IPS DF 6.9 (cell line): ENCODE results near the gene C16orf87.

Source experiments
- DNase-seq: peaks from one replicate; pipeline ENCODE4 v3.0.0-alpha.2; 2013; ENCODE audit warnings: low read depth, low spot score
- H3K27ac ChIP-seq: one replicate; pipeline ENCODE4 v1.5.1; 2013; ENCODE audit warnings: low read length, control low read depth
- H3K27me3 ChIP-seq: 2 replicates; pipeline ENCODE4 v1.6.1; 2013; ENCODE audit warnings: mild to moderate bottlenecking, low read length; ENCODE audit not compliant: control insufficient read depth, insufficient read depth
- H3K36me3 ChIP-seq: 2 replicates; pipeline ENCODE4 v1.6.1; 2013; ENCODE audit warnings: low read length; ENCODE audit not compliant: control insufficient read depth, insufficient read depth
- H3K4me1 ChIP-seq: 2 replicates; pipeline ENCODE4 v1.6.1; 2013; ENCODE audit warnings: low read length; ENCODE audit not compliant: control insufficient read depth, insufficient read depth
- H3K4me3 ChIP-seq: 2 replicates; pipeline ENCODE4 v1.5.1; 2013; ENCODE audit warnings: mild to moderate bottlenecking, low read length
- H3K9me3 ChIP-seq: 2 replicates; pipeline ENCODE4 v1.6.1; 2013; ENCODE audit warnings: low read length, inconsistent platforms; ENCODE audit not compliant: control insufficient read depth, insufficient read depth
- WGBS: extraction: QIAGEN DNeasy Blood & Tissue Kit; methylation state at CpG from one replicate; pipeline ENCODE4 v1.1.7; 2013; ENCODE audit warnings: mixed read lengths, missing lambda C conversion rate; ENCODE audit not compliant: insufficient read length, insufficient coverage; 5-methylcytosine and 5-hydroxymethylcytosine counted together

Gene C16orf87

DNA sequence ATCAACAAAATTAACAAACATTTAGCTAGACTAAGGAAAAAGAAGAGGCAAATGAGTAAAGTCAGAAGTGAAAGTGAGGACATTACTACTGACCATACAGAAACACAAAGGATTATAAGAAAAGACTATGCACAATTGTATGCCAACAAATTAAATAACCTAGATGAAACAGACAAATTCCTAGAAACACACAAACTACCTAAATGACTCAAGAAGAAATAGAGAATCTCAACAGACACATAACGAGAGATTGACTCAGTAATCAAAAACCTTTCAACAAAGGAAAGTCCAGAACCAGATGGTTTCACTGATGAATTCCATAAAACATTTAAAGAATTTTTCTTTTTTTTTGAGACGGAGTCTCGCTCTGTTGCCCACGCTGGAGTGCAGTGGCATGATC, 47.2 kb downstream of the C16orf87 start:
- H3K27me3 ChIP-seq = no peaks in the 10 kb centered on the region
- no peak overlapping the region for H3K4me3 ChIP-seq
- no peaks in the 10 kb centered on the region for H3K36me3 ChIP-seq
- WGBS = no CpG with 5 or more reads among the region's 4 CpGs
- no peak for DNase-seq
- H3K4me1 ChIP-seq = 0 out of 2 replicates have a peak, but pooled peaks cover 1% of the 10 kb centered on the region
- no peak overlapping the region for H3K27ac ChIP-seq
- H3K9me3 ChIP-seq = no peaks in the 10 kb centered on the region

GRCh38 chr16:46782320-46782719, 48.7 kb downstream of the C16orf87 start:
- no peaks in the 10 kb centered on the region; the same call in 1 of the 2 replicates for H3K36me3 ChIP-seq
- H3K4me3 ChIP-seq = no peak overlapping the region
- H3K9me3 ChIP-seq = no peaks in the 10 kb centered on the region
- no peaks in the 10 kb centered on the region for H3K27me3 ChIP-seq
- H3K27ac ChIP-seq = no peak overlapping the region
- no peak for DNase-seq
- peaks cover 1% of the 10 kb centered on the region; the same call in 1 of the 2 replicates for H3K4me1 ChIP-seq
- WGBS = no CpG with 5 or more reads among the region's 2 CpGs

DNA sequence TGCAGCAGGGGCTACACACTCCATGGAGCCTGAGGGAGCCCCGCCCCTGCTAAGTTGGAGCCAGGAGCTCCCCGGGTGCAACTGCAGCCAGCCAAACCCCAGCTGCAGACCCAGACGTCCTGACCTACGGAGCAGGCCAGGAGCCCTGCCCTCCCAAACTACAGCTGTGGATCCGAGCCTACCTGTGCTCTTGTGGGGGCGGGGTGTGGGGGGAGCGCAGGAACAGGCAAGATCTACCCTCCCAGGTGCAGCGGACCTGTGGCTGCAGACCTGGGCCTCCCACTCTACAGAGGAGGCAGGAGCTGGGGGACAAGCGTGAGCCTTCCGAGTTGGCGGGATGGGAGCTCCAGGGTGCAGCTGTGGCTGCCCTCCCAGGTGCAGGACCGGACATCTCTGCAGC, 53.2 kb downstream of the C16orf87 start:
- WGBS = no CpG with 5 or more reads among the region's 12 CpGs
- H3K4me1 ChIP-seq = no peaks in the 10 kb centered on the region; the same call in 1 of the 2 replicates
- no peak for DNase-seq
- H3K9me3 ChIP-seq = no peaks in the 10 kb centered on the region
- H3K36me3 ChIP-seq = no peaks in the 10 kb centered on the region; the same call in 1 of the 2 replicates
- no peak overlapping the region for H3K27ac ChIP-seq
- H3K27me3 ChIP-seq = no peaks in the 10 kb centered on the region
- H3K4me3 ChIP-seq = no peak overlapping the region

DNA sequence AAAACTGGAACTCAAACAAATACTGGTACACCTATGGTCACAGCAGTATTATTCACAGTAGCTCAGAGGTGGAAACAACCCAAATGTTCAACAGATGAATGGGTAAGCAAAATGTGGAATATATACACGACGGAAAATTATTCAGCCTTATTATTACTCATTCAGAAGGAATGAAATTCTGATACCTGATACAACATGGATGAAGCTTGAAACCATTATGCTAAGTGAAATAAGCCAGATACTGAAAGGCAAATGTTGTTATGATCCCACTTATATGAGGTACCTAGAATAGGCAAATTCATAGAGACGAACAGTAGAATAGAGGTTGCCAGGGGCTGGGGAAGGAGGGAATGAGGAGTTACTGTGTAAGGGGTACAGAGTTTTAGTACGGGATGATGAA, 55.8 kb downstream of the C16orf87 start:
- DNase-seq = no peak
- no peaks in the 10 kb centered on the region; the same call in 1 of the 2 replicates for H3K36me3 ChIP-seq
- WGBS = 100% methylated on average over 1 of the region's 4 CpGs

DNA sequence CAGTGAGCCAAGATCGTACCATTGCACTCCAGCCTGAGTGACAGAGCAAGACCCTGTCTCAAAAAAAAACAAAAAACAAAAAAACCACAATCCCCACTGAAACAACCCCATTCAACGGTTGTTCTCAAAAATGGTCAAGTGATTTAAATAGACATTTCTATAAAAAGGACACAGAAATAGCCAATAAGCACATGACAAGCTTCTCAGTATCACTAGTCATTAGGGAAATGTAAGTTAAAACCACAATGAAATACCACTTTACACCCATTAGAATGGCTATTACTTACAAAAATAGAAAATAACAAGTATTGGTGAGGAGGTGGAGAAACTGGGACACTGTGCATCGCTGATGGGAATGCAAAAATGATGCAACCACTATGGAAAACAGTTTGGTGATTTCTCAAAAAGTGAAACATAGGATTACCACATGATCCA, 56.2 kb downstream of the C16orf87 start:
- Histone ChIP-seq H3K4me1 (no peaks in the 10 kb centered on the region; the same call in 1 of the 2 replicates), H3K4me3 (no peak overlapping the region), H3K27ac (no peak overlapping the region), H3K9me3 (no peaks in the 10 kb centered on the region), H3K27me3 (no peaks in the 10 kb centered on the region), H3K36me3 (no peaks in the 10 kb centered on the region; the same call in 1 of the 2 replicates)
- no CpG with 5 or more reads among the region's 3 CpGs for WGBS
- DNase-seq = no peak

More for the DNA sequence above, 55.8 kb downstream of the C16orf87 start:
- Histone ChIP-seq H3K9me3 (no peaks in the 10 kb centered on the region), H3K4me1 (no peaks in the 10 kb centered on the region; the same call in 1 of the 2 replicates), H3K4me3 (no peak overlapping the region), H3K27me3 (no peaks in the 10 kb centered on the region), H3K27ac (no peak overlapping the region)

DNA sequence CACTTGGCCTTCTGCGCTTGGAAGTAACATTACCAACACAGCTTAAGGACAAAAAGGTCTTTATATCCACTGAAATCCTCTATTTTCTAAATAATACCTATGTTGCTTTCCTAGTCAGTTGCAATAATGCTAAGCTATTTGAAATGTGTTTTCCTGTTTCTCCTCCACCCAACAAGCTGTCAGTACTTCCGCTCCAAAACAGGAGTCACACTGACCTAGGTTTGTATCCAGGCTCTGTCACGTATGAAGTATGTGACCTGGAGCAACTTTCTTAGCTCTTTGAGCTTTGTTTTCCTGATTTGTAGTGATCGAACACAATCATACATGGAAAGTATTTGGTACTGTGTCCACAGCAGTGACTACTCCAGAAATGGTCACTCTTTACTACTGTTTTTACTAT, 58.5 kb downstream of the C16orf87 start:
- Histone ChIP-seq H3K9me3 (no peaks in the 10 kb centered on the region), H3K4me3 (no peak overlapping the region), H3K36me3 (no peaks in the 10 kb centered on the region), H3K27me3 (no peaks in the 10 kb centered on the region), H3K4me1 (no peaks in the 10 kb centered on the region), H3K27ac (no peak overlapping the region)
- DNase-seq = no peak
- WGBS = no CpG with 5 or more reads among the region's 4 CpGs

DNA sequence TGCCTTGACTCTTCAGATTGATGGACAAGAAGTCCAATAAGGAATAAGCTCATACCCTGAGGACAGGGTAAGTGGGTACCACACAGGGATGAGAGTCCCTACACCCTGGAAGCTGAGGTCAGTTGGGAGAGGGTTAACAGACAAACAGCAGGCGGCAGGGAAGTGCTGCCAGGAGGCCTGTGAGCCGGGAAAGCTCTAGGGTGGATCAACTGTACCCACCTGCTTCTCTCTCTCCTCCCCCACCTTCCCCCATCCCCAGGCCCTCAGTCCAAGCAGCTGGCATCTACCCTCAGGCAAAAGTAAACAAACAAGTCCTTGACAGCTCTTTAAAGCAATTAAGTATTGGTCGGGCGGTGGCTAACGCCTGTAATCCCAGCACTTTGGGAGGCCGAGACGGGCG, 62.2 kb downstream of the C16orf87 start:
- Histone ChIP-seq H3K36me3 (no peaks in the 10 kb centered on the region), H3K9me3 (no peaks in the 10 kb centered on the region), H3K4me1 (no peaks in the 10 kb centered on the region), H3K27me3 (no peaks in the 10 kb centered on the region), H3K27ac (no peak overlapping the region), H3K4me3 (no peak overlapping the region)
- no CpG with 5 or more reads among the region's 8 CpGs for WGBS
- no peak for DNase-seq

DNA sequence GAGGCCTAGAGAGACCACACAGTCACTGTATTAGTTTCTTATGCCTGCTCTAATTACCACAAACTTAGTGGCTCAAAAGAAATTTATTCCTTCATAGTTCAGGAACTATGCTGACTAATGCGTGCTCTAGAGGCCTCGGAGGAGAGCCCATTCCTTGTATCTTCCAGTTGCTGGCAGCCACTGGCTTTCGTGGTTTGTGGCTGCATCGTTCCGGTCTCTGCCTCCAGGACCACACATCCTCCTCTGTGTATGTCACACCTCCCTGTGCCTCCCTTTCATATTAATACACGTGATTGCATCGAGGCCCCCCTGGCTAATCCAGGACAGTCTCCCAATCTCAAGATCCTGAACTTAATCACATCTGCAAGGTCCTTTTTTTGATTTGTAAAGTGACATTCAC, 65.9 kb downstream of the C16orf87 start:
- Histone ChIP-seq H3K27me3 (no peaks in the 10 kb centered on the region), H3K4me1 (no peaks in the 10 kb centered on the region), H3K36me3 (no peaks in the 10 kb centered on the region), H3K9me3 (no peaks in the 10 kb centered on the region), H3K27ac (no peak overlapping the region), H3K4me3 (no peak overlapping the region)
- no CpG with 5 or more reads among the region's 7 CpGs for WGBS
- no peak for DNase-seq

DNA sequence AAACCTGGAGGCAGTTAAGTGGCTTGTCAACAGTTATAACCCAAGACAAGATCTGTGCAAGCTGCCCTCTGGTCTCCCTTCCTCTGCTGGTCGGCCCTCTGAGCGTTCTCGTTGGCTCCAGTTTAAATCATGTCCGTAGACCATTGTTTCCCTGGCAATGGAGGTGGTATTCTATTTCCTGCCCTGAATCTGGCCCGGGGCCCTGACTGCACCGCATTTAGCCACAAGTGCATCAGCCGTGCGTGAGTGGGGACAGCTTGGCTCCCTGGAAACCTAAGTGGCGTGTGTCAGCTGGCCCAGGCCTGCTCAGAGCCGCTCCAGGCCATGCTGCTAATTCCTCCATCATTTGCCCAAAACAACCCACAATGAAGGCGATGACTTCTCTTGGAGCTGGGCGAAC, 67.8 kb downstream of the C16orf87 start:
- Histone ChIP-seq H3K4me1 (no peaks in the 10 kb centered on the region), H3K27me3 (no peaks in the 10 kb centered on the region), H3K9me3 (no peaks in the 10 kb centered on the region), H3K4me3 (no peak overlapping the region), H3K27ac (no peak overlapping the region), H3K36me3 (no peaks in the 10 kb centered on the region)
- no CpG with 5 or more reads among the region's 12 CpGs for WGBS
- no peak for DNase-seq

- no peak overlapping the region for H3K27ac ChIP-seq
- H3K9me3 ChIP-seq = no peaks in the 10 kb centered on the region
- no peak overlapping the region for H3K4me3 ChIP-seq
- WGBS = no CpG with 5 or more reads among the region's 3 CpGs
- no peaks in the 10 kb centered on the region for H3K4me1 ChIP-seq
- H3K36me3 ChIP-seq = no peaks in the 10 kb centered on the region
- no peak for DNase-seq
- no peaks in the 10 kb centered on the region for H3K27me3 ChIP-seq
Observed at GRCh38 chr16:46762583-46762982, 68.4 kb downstream of the C16orf87 start.

DNA sequence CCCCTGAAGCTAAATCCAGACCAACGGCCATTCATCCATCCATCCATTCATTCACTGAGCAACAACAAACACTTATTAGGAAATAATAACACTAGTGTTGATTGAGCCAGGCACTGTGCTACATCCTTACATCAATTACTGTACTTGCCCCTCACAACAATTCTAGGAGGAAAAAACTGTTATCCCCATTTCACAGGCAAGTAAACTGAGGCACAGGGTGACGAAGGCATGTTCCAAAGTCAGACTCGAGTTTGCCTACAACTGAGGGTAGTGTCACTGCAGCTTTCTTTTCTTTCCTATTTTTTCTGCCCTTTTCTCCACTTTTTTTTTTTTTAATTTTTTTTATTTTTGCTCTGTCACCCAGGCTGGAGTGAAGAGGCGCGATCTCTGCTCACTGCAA, 71.7 kb downstream of the C16orf87 start:
- peaks cover 2% of the 10 kb centered on the region; the same call in 1 of the 2 replicates for H3K4me1 ChIP-seq
- no peak overlapping the region for H3K27ac ChIP-seq
- H3K36me3 ChIP-seq = no peaks in the 10 kb centered on the region
- H3K27me3 ChIP-seq = no peaks in the 10 kb centered on the region
- H3K9me3 ChIP-seq = no peaks in the 10 kb centered on the region
- DNase-seq = no peak
- no peak overlapping the region for H3K4me3 ChIP-seq
- WGBS = no CpG with 5 or more reads among the region's 5 CpGs
